Measurements from ENCODE around the gene ZMIZ1.
A peak's percentile ranks its signal among the peaks of the same experiment; 100 is the strongest.

Gene ZMIZ1

GRCh38 chr10:79208251-79208983, 139.7 kb downstream of the ZMIZ1 start:
- DNase-seq (ENCODE audit: low spot score) = no peak

- DNase-seq (ENCODE audit: low spot score) = no peak
Measured at GRCh38 chr10:79209340-79209739, 140.6 kb downstream of the ZMIZ1 start.

GRCh38 chr10:79209831-79210230, 141.1 kb downstream of the ZMIZ1 start:
- DNase-seq (ENCODE audit: low spot score) = no peak

- no peak for DNase-seq (ENCODE audit: low spot score)
Measured at GRCh38 chr10:79210672-79211071, 141.9 kb downstream of the ZMIZ1 start.

- no peak for DNase-seq (ENCODE audit: low spot score)
Measured at GRCh38 chr10:79211616-79212015, 142.8 kb downstream of the ZMIZ1 start.

- no peak for DNase-seq (ENCODE audit: low spot score)
Measured at GRCh38 chr10:79215531-79215930, 146.8 kb downstream of the ZMIZ1 start.

GRCh38 chr10:79219322-79219957, 150.7 kb downstream of the ZMIZ1 start:
- no peak for DNase-seq (ENCODE audit: low spot score)

- no peak for DNase-seq (ENCODE audit: low spot score)
Measured at GRCh38 chr10:79220307-79220706, 151.5 kb downstream of the ZMIZ1 start.

GRCh38 chr10:79221110-79222051, 152.6 kb downstream of the ZMIZ1 start:
- no peak for DNase-seq (ENCODE audit: low spot score)

GRCh38 chr10:79222186-79222585, 153.4 kb downstream of the ZMIZ1 start:
- DNase-seq (ENCODE audit: low spot score) = no peak

GRCh38 chr10:79223091-79224048, 154.6 kb downstream of the ZMIZ1 start:
- peak; percentile 27 for DNase-seq (ENCODE audit: low spot score)

GRCh38 chr10:79224263-79224949, 155.6 kb downstream of the ZMIZ1 start:
- no peak for DNase-seq (ENCODE audit: low spot score)

- no peak for DNase-seq (ENCODE audit: low spot score)
Measured at GRCh38 chr10:79224992-79225391, 156.2 kb downstream of the ZMIZ1 start.

GRCh38 chr10:79226391-79227245, 157.9 kb downstream of the ZMIZ1 start:
- DNase-seq (ENCODE audit: low spot score) = no peak

GRCh38 chr10:79229071-79229541, 160.3 kb downstream of the ZMIZ1 start:
- DNase-seq (ENCODE audit: low spot score) = no peak

- no peak for DNase-seq (ENCODE audit: low spot score)
Measured at GRCh38 chr10:79229830-79230327, 161.1 kb downstream of the ZMIZ1 start.

GRCh38 chr10:79230328-79230830, 161.6 kb downstream of the ZMIZ1 start:
- DNase-seq (ENCODE audit: low spot score) = no peak

- DNase-seq (ENCODE audit: low spot score) = no peak
Measured at GRCh38 chr10:79230850-79231249, 162.1 kb downstream of the ZMIZ1 start.

GRCh38 chr10:79231908-79232307, 163.1 kb downstream of the ZMIZ1 start:
- DNase-seq (ENCODE audit: low spot score) = no peak

Data from COLO829 (cell line).